Neuronal stem cell (in vitro differentiated cells): Measurements from ENCODE around the gene C14orf132.

ENCODE experiments used
- DNase-seq: peaks from one replicate; pipeline ENCODE4 v3.0.0-alpha.2; 2013; ENCODE audit warnings: low spot score
- H2AFZ ChIP-seq: one replicate; pipeline ENCODE4 v1.6.1; 2013; ENCODE audit warnings: mild to moderate bottlenecking, low read length, inconsistent platforms
- H2AK5ac ChIP-seq: 2 replicates; pipeline ENCODE4 v1.6.1; 2013; ENCODE audit warnings: low read depth, mild to moderate bottlenecking, inconsistent platforms, low read length, moderate library complexity, mixed read lengths
- H2BK120ac ChIP-seq: 2 replicates; pipeline ENCODE4 v1.6.1; 2013; ENCODE audit warnings: low read depth, mild to moderate bottlenecking, inconsistent platforms, low read length, moderate library complexity, mixed read lengths
- H2BK12ac ChIP-seq: one replicate; pipeline ENCODE4 v1.6.1; 2013; ENCODE audit warnings: low read length, inconsistent platforms
- H2BK15ac ChIP-seq: 2 replicates; pipeline ENCODE4 v1.6.1; 2013; ENCODE audit warnings: mild to moderate bottlenecking, low read length, inconsistent platforms, mixed read lengths
- H2BK5ac ChIP-seq: one replicate; pipeline ENCODE4 v1.6.1; 2013; ENCODE audit warnings: inconsistent platforms, mild to moderate bottlenecking, low read length, moderate library complexity
- H3K14ac ChIP-seq: one replicate; pipeline ENCODE4 v1.6.1; 2013; ENCODE audit warnings: low read length, inconsistent platforms
- H3K18ac ChIP-seq: 2 replicates; pipeline ENCODE4 v1.6.1; 2013; ENCODE audit warnings: low read length, inconsistent platforms
- H3K23ac ChIP-seq: 2 replicates; pipeline ENCODE4 v1.6.1; 2013; ENCODE audit warnings: low read depth, mild to moderate bottlenecking, mixed read lengths, low read length, inconsistent platforms; ENCODE audit not compliant: poor library complexity
- H3K27ac ChIP-seq: replicated peaks from 3 replicates; pipeline ENCODE4 v1.5.1; 2013; ENCODE audit warnings: low read length, inconsistent platforms
- H3K27me3 ChIP-seq, 3 experiments: 2 replicates each; pipeline ENCODE4 v1.6.1; 2013; ENCODE audit warnings: low read length in 3 of 3, mild to moderate bottlenecking in 2 of 3, inconsistent platforms in 1 of 3, low read depth in 1 of 3, mixed read lengths in 1 of 3, moderate library complexity in 1 of 3; ENCODE audit not compliant: control insufficient read depth in 3 of 3, insufficient read depth in 3 of 3
- H3K36me3 ChIP-seq, 2 donors: replicated peaks in 1 of 2; 2 replicates each; pipeline ENCODE4 v1.6.1; 2013; ENCODE audit warnings: low read length in 2 of 2; ENCODE audit not compliant: control insufficient read depth in 2 of 2, insufficient read depth in 2 of 2
- H3K4ac ChIP-seq: 2 replicates; pipeline ENCODE4 v1.6.1; 2013; ENCODE audit warnings: inconsistent platforms, mild to moderate bottlenecking, low read length, moderate library complexity
- H3K4me1 ChIP-seq, 2 donors: 1 replicate in 1 of 2; 2 replicates in 1 of 2; pipeline ENCODE4 v1.6.1; 2013; ENCODE audit warnings: low read length in 2 of 2, low read depth in 1 of 2; ENCODE audit not compliant: control insufficient read depth in 2 of 2, insufficient read depth in 1 of 2
- H3K4me2 ChIP-seq: one replicate; pipeline ENCODE4 v1.6.1; 2013; ENCODE audit warnings: mild to moderate bottlenecking, low read length, inconsistent platforms; ENCODE audit not compliant: insufficient read depth, poor library complexity, severe bottlenecking
- H3K4me3 ChIP-seq, 2 donors: 2 replicates each; pipeline ENCODE4 v1.5.1; 2013; ENCODE audit warnings: low read length in 2 of 2, mild to moderate bottlenecking in 2 of 2, inconsistent platforms in 1 of 2, moderate library complexity in 1 of 2
- H3K79me1 ChIP-seq: one replicate; pipeline ENCODE4 v1.6.1; 2013; ENCODE audit warnings: low read depth, mild to moderate bottlenecking, inconsistent platforms, low read length, moderate library complexity
- H3K9ac ChIP-seq: one replicate; pipeline ENCODE4 v1.6.1; 2013; ENCODE audit warnings: mild to moderate bottlenecking, low read depth, low read length, inconsistent platforms; ENCODE audit not compliant: poor library complexity
- H3K9me3 ChIP-seq, 2 donors: replicated peaks in 1 of 2; 2 replicates each; pipeline versions ENCODE3 to v1.6.1; 2013; ENCODE audit warnings: low read length in 2 of 2, mild to moderate bottlenecking in 2 of 2, inconsistent platforms in 1 of 2, low read depth in 1 of 2, mixed read lengths in 1 of 2, moderate library complexity in 1 of 2; ENCODE audit not compliant: control insufficient read depth in 2 of 2, insufficient read depth in 1 of 2
- H4K8ac ChIP-seq: one replicate; pipeline ENCODE4 v1.6.1; 2013; ENCODE audit warnings: low read depth, mild to moderate bottlenecking, inconsistent platforms, low read length, moderate library complexity
- H4K91ac ChIP-seq: one replicate; pipeline ENCODE4 v1.6.1; 2013; ENCODE audit warnings: low read length, low read depth, mild to moderate bottlenecking, inconsistent platforms; ENCODE audit not compliant: poor library complexity
- WGBS, 2 donors: extraction: QIAGEN DNeasy Blood & Tissue Kit; methylation state at CpG; one replicate each; pipeline ENCODE4 v1.1.7; 2013; ENCODE audit warnings: missing lambda C conversion rate in 2 of 2, mixed read lengths in 1 of 2; ENCODE audit not compliant: insufficient read length in 2 of 2, insufficient replicate concordance in 1 of 2; ENCODE audit errors: extremely low coverage in 2 of 2; 5-methylcytosine and 5-hydroxymethylcytosine counted together

The C14orf132 gene

GRCh38 chr14:96100161-96101064, 61.3 kb downstream of the C14orf132 start:
- WGBS, 2 donors: no CpG with 5 or more reads among the region's 22 CpGs
- no peaks in the 10 kb centered on the region for H3K9me3 ChIP-seq
- H3K4me3 ChIP-seq: no peak overlapping the region
- no peak overlapping the region for H2BK5ac ChIP-seq
- H3K36me3 ChIP-seq: no peaks in the 10 kb centered on the region
- no peak overlapping the region for H3K27ac ChIP-seq
- H3K79me1 ChIP-seq: no peaks in the 10 kb centered on the region
- no peak overlapping the region for H2BK15ac ChIP-seq
- no peak overlapping the region for H3K14ac ChIP-seq
- H2AFZ ChIP-seq: peak overlapping the region; percentile 59
- no peak overlapping the region for H3K9ac ChIP-seq
- no peak overlapping the region for H2BK120ac ChIP-seq
- no peak overlapping the region for H3K18ac ChIP-seq
- no peak overlapping the region for H3K4ac ChIP-seq
- no peak overlapping the region for H4K91ac ChIP-seq
- peaks cover 3 to 4% of the 10 kb centered on the region in 2 donors for H3K4me1 ChIP-seq
- no peak overlapping the region for H4K8ac ChIP-seq
- H3K23ac ChIP-seq: no peak overlapping the region
- no peak overlapping the region for H2BK12ac ChIP-seq
- H3K4me2 ChIP-seq: no peak overlapping the region
- peak; percentile 78 for DNase-seq
- no peak overlapping the region for H2AK5ac ChIP-seq
- H3K27me3 ChIP-seq: no peaks in the 10 kb centered on the region

- H2BK15ac ChIP-seq: no peak overlapping the region
- peaks cover 0 to 1% of the 10 kb centered on the region in 2 donors for H3K4me1 ChIP-seq
- H3K79me1 ChIP-seq: no peaks in the 10 kb centered on the region
- no peak overlapping the region for H4K91ac ChIP-seq
- peaks cover 0 to under 1% (median 0%) of the 10 kb centered on the region in 3 experiments for H3K27me3 ChIP-seq
- no peak overlapping the region for H3K9ac ChIP-seq
- no peak overlapping the region for H2BK120ac ChIP-seq
- H3K9me3 ChIP-seq: no peaks in the 10 kb centered on the region
- no peak overlapping the region for H2AFZ ChIP-seq
- H2BK12ac ChIP-seq: no peak overlapping the region
- WGBS, 2 donors: 100% methylated on average over 1 of the region's 3 CpGs; no CpG with 5 or more reads in 1 of the 2 donors
- no peak overlapping the region for H4K8ac ChIP-seq
- no peak overlapping the region for H3K4ac ChIP-seq
- H3K14ac ChIP-seq: no peak overlapping the region
- no peak overlapping the region for H3K4me2 ChIP-seq
- H3K23ac ChIP-seq: no peak overlapping the region
- no peak overlapping the region for H3K27ac ChIP-seq
- no peaks in the 10 kb centered on the region for H3K36me3 ChIP-seq
- H3K4me3 ChIP-seq: no peak overlapping the region
- no peak overlapping the region for H2BK5ac ChIP-seq
- no peak overlapping the region for H2AK5ac ChIP-seq
- DNase-seq: no peak
- H3K18ac ChIP-seq: no peak overlapping the region
Measured at GRCh38 chr14:96102081-96102856, 63.1 kb downstream of the C14orf132 start.

GRCh38 chr14:96103075-96103474, 63.9 kb downstream of the C14orf132 start:
- Histone ChIP-seq H2BK5ac (no peak overlapping the region), H4K8ac (no peak overlapping the region), H2BK120ac (no peak overlapping the region), H3K23ac (no peak overlapping the region), H2BK15ac (no peak overlapping the region), H3K9me3 (no peaks in the 10 kb centered on the region), H3K4me2 (no peak overlapping the region), H2AK5ac (no peak overlapping the region), H3K27me3 (peaks cover 0 to 7% (median 0%) of the 10 kb centered on the region in 3 experiments), H3K4me3 (no peak overlapping the region), H4K91ac (no peak overlapping the region), H3K27ac (no peak overlapping the region), H3K79me1 (no peaks in the 10 kb centered on the region), H3K14ac (no peak overlapping the region), H3K36me3 (no peaks in the 10 kb centered on the region), H3K18ac (no peak overlapping the region), H2BK12ac (no peak overlapping the region), H3K4ac (no peak overlapping the region), H2AFZ (no peak overlapping the region), H3K9ac (no peak overlapping the region), H3K4me1 (peaks cover 0 to 1% of the 10 kb centered on the region in 2 donors)
- WGBS, 2 donors: no CpG with 5 or more reads among the region's 2 CpGs
- DNase-seq: no peak
